Keratinocyte (primary cell): ENCODE results near the gene KCTD17. TPM values are rescaled to one million over a fixed set of nuclear protein-coding genes. Genes with fewer than 3 reads are reported as not detected.

Experiments used
- DNase-seq: peaks from one replicate; pipeline ENCODE4 v3.0.0-alpha.2; 2011; ENCODE audit warnings: low read depth, missing footprints, low spot score
- FAIRE-seq: peaks from 2 replicates; lab custom pipeline; 2011; peaks lifted over from hg19 to GRCh38; lab: Jason Lieb, UNC
- H2AFZ ChIP-seq: 2 replicates; pipeline ENCODE4 v1.6.0; 2012; ENCODE audit warnings: low read length, control low read depth, inconsistent platforms; ENCODE audit not compliant: control insufficient read depth
- H3K27ac ChIP-seq: 2 replicates; pipeline ENCODE4 v1.5.1; 2011; ENCODE audit warnings: low read length; ENCODE audit not compliant: control insufficient read depth, insufficient read depth
- H3K27me3 ChIP-seq: 3 replicates; pipeline ENCODE4 v1.6.0; 2011; ENCODE audit warnings: low read length; ENCODE audit not compliant: control insufficient read depth, insufficient read depth; ENCODE audit errors: extremely low read depth
- H3K36me3 ChIP-seq, 2 experiments: 2 replicates in 1 of 2; 3 replicates in 1 of 2; pipeline ENCODE4 v1.5.1; 2011; ENCODE audit warnings: low read length in 2 of 2, mild to moderate bottlenecking in 1 of 2; ENCODE audit not compliant: control insufficient read depth in 2 of 2, insufficient read depth in 2 of 2; ENCODE audit errors: extremely low read depth in 1 of 2
- H3K4me1 ChIP-seq: 3 replicates; pipeline ENCODE4 v1.5.1; 2011; ENCODE audit warnings: low read length; ENCODE audit not compliant: control insufficient read depth, insufficient read depth; ENCODE audit errors: extremely low read depth
- H3K4me2 ChIP-seq: 3 replicates; pipeline ENCODE4 v1.6.0; 2011; ENCODE audit warnings: low read depth, low read length; ENCODE audit not compliant: control insufficient read depth, insufficient read depth; ENCODE audit errors: extremely low read depth
- H3K4me3 ChIP-seq, 3 experiments: fragments of 200-600 bp in 1 of 3; sonication (generic) in 1 of 3; 2 replicates in 2 of 3; 3 replicates in 1 of 3; pipeline ENCODE4 v1.5.1; 2011 to 2016; ENCODE audit warnings: low read length in 3 of 3, mild to moderate bottlenecking in 3 of 3, control low read depth in 2 of 3, inconsistent platforms in 1 of 3, low read depth in 1 of 3, mixed read lengths in 1 of 3, mixed run types in 1 of 3, moderate library complexity in 1 of 3; ENCODE audit not compliant: control insufficient read depth in 2 of 3, insufficient read depth in 2 of 3; ENCODE audit errors: extremely low read depth in 1 of 3
- H3K79me2 ChIP-seq: 2 replicates; pipeline ENCODE4 v1.6.0; 2012; ENCODE audit warnings: low read length; ENCODE audit not compliant: control insufficient read depth, insufficient read depth
- H3K9ac ChIP-seq: 3 replicates; pipeline ENCODE4 v1.6.0; 2011; ENCODE audit warnings: low read length; ENCODE audit not compliant: control insufficient read depth, insufficient read depth; ENCODE audit errors: extremely low read depth
- H3K9me1 ChIP-seq: 3 replicates; pipeline ENCODE4 v1.6.0; 2011; ENCODE audit warnings: low read length; ENCODE audit not compliant: control insufficient read depth, insufficient read depth; ENCODE audit errors: extremely low read depth
- H3K9me3 ChIP-seq: 2 replicates; pipeline ENCODE4 v1.5.1; 2012; ENCODE audit warnings: low read depth, low read length; ENCODE audit not compliant: control insufficient read depth
- H4K20me1 ChIP-seq: 3 replicates; pipeline ENCODE4 v1.6.0; 2011; ENCODE audit warnings: low read length; ENCODE audit not compliant: control insufficient read depth, insufficient read depth; ENCODE audit errors: extremely low read depth
- EZH2 ChIP-seq: IDR thresholded peaks from one replicate; pipeline ENCODE4 v1.6.1; 2012; ENCODE audit warnings: inconsistent platforms, mild to moderate bottlenecking, low read length, moderate library complexity
- dilution Hi-C: fragments of 300-500 bp; cut with MboI; formaldehyde crosslinking; loops from one replicate; pipeline ENCODE4 v1.7.0; 2020; ENCODE audit warnings: low sequenced_read_pairs; ENCODE audit not compliant: extremely low pct_ligation_motif_present
- polyA plus RNA-seq, 5 experiments: library from polyadenylated mRNA; depleted of rRNA in 3 of 5; stranded (reverse) in 3 of 5; stranded (forward) in 1 of 5; unstranded in 1 of 5; fragments of >200 nt; gene quantifications; 1 replicate in 1 of 5; 2 replicates in 3 of 5; 3 replicates in 1 of 5; pipeline versions ENCODE4 v1.2.1 to v1.2.3, GENCODE V29; 2011 to 2012; ENCODE audit warnings: missing spikeins in 2 of 5, low read depth in 1 of 5, low replicate concordance in 1 of 5
- TF ChIP-seq, protein P1 (sequence below), 3 experiments: IDR thresholded peaks in 1 of 3; conservative IDR thresholded peaks in 1 of 3; optimal IDR thresholded peaks in 1 of 3; 2 replicates in 2 of 3; 3 replicates in 1 of 3; pipeline versions ENCODE3 to v1.5.1; 2011; ENCODE audit warnings: low read length in 3 of 3, mild to moderate bottlenecking in 3 of 3, moderate library complexity in 2 of 3, control low read depth in 1 of 3, inconsistent platforms in 1 of 3; ENCODE audit not compliant: insufficient read depth in 2 of 3; ENCODE audit errors: extremely low read depth in 1 of 3

Gene KCTD17
- polyA plus RNA-seq, 1 donor (not counting 4 experiments of a cell fraction or from before 2014, with no cell fraction given): 16.3 TPM

DNA sequence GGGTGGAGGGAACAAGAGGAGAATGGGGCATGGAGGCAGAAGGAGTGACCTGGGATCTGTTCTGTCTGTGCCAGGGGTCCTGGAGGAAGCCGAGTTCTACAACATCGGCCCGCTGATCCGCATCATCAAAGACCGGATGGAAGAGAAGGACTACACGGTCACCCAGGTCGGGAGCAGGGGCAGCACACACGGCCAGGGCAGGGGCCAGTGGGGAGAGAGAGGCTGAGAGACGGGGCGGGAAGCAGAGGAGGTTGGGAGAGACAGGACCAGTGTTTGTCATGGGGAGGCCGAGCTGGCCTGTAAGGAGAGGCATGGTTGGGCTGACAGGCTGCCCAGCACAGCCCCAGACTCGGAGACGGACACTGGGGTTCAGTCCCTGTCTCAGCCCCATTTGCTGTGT is 4.7 kb downstream of the KCTD17 start:
- Histone ChIP-seq H3K27me3 (no peaks in the 10 kb centered on the region), H3K9ac (no peak overlapping the region), H3K27ac (no peak overlapping the region), H3K4me1 (peaks cover 5% of the 10 kb centered on the region), H3K79me2 (no peaks in the 10 kb centered on the region), H3K36me3 (peaks cover 0 to 6% of the 10 kb centered on the region in 2 experiments), H3K9me1 (no peaks in the 10 kb centered on the region), H3K4me2 (no peak overlapping the region), H2AFZ (no peak overlapping the region), H4K20me1 (no peaks in the 10 kb centered on the region), H3K9me3 (no peaks in the 10 kb centered on the region), H3K4me3 (no peak overlapping the region)
- FAIRE-seq (no peak), DNase-seq (no peak)
- no peak for TF ChIP-seq EZH2
- TF ChIP-seq, protein P1, sequence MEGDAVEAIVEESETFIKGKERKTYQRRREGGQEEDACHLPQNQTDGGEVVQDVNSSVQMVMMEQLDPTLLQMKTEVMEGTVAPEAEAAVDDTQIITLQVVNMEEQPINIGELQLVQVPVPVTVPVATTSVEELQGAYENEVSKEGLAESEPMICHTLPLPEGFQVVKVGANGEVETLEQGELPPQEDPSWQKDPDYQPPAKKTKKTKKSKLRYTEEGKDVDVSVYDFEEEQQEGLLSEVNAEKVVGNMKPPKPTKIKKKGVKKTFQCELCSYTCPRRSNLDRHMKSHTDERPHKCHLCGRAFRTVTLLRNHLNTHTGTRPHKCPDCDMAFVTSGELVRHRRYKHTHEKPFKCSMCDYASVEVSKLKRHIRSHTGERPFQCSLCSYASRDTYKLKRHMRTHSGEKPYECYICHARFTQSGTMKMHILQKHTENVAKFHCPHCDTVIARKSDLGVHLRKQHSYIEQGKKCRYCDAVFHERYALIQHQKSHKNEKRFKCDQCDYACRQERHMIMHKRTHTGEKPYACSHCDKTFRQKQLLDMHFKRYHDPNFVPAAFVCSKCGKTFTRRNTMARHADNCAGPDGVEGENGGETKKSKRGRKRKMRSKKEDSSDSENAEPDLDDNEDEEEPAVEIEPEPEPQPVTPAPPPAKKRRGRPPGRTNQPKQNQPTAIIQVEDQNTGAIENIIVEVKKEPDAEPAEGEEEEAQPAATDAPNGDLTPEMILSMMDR (optimal IDR thresholded peaks at IDR 0.05 in 1 of 3, IDR thresholded peaks at IDR 0.05 in 1 of 3, conservative IDR thresholded peaks at IDR 0.05 in 1 of 3; ENCODE audit: extremely low read depth in 1 of 3, insufficient read depth in 2 of 3, low read length in 3 of 3): no peak
- dilution Hi-C loops: no loop called here

DNA sequence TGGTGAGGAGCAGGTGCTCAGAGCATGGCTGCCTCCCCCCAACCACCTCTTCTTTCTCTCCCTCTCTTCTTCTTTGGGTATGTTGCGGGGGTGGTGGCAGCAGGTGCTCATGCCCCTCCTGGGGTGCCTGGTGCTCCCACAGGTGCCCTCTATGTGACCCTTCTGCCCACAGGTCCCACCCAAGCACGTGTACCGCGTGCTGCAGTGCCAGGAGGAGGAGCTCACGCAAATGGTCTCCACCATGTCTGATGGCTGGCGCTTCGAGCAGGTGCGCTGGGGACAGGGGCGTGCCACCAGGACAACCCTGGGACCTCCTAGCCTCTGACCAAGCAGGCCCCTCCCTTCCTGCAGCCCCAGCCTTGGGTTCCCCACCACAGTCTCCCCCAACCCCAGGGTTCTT is 5.7 kb downstream of the KCTD17 start:
- Histone ChIP-seq H3K9ac (no peak overlapping the region), H2AFZ (no peak overlapping the region), H3K27me3 (no peaks in the 10 kb centered on the region), H3K9me3 (no peaks in the 10 kb centered on the region), H3K9me1 (no peaks in the 10 kb centered on the region), H3K27ac (no peak overlapping the region), H4K20me1 (no peaks in the 10 kb centered on the region), H3K36me3 (peaks cover 0 to 6% of the 10 kb centered on the region in 2 experiments), H3K4me1 (peaks cover 1% of the 10 kb centered on the region), H3K79me2 (no peaks in the 10 kb centered on the region), H3K4me2 (no peak overlapping the region), H3K4me3 (no peak overlapping the region)
- DNase-seq (no peak), FAIRE-seq (no peak)
- dilution Hi-C loops: no loop called here
- no peak for TF ChIP-seq EZH2
- TF ChIP-seq, protein P1 (optimal IDR thresholded peaks at IDR 0.05 in 1 of 3, IDR thresholded peaks at IDR 0.05 in 1 of 3, conservative IDR thresholded peaks at IDR 0.05 in 1 of 3; ENCODE audit: extremely low read depth in 1 of 3, insufficient read depth in 2 of 3, low read length in 3 of 3): no peak
